ENCODE data around the gene RBM15B.
"Not testable (repeated sequence)": the region's sequence is repeated elsewhere in the genome, so short reads cannot be mapped to it uniquely, and the experiment has no call there.

The RBM15B gene

DNA sequence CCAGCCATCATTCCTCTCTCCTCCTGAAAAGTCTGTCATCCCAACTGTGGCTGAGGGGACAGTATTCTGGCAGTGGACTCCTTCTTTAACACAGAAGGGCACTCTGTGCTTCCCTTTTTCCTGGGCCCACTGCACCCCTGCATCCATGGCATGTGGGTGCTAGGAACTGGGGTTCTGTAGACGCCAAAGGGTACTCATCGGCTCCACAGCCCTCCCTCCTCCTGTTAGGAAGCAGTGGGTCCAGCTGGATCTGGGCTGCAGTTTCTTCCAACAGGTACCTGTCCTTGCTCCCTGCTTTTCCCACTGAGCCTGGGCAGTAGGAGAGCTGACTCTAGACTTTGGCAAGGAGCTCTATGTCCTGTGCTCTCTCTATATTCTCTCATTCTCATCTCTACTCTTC is 12.4 kb upstream of the RBM15B start:
- no peak for DNase-seq

DNA sequence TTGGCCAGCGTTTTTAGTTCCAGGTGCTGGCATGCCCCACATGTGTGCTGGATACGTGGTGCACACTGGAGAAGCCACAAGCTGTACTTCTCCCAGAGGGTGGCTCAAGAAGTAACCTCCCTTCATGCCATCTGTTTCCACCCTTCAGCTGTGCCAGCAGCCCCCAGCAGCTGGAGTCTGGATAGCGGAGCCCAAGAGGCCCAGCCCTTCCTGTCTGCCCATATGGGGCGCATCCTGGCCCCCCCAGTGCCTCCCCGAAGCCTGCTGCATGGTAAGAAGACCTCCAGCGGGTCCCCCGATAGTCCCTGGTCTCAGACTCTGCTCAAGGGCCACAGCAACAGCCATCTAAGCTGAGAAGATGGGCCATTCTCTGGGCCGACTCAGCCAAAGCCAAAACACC is 11.8 kb upstream of the RBM15B start:
- DNase-seq, result no peak

DNA sequence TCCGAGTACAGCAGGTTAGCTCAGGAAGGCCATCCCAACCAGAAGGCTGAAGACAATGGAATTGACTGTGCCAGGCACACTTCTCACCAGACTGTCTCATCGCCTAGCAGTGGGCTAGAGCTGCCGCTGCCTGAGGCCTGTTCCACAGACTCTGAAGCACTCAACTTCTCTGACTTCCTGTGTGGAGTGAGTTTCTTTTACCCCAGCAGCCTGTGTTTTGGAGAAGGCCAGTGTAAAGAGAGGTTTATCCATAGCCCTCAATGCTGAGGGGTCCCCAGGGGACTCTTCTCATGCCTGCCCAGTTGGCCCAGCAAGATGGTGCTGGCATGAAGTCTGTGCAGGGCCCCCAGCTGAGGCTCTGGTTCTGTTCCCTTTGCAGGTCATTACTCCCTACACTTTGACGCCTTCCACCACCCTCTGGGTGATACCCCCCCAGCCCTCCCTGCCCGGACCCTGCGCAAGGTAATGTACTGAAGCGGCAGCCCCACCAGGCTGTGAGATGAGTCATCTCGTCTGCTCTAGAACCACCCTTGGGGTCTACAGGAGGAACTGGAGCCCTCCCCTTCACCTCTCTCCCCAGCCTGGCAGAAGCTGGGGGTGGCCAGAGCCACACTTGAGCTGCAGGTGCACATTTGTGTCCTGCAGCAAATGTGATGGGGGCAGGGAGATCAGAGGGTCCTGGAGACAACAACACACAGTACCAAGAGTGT is 11.2 kb upstream of the RBM15B start:
- no peak for DNase-seq

DNA sequence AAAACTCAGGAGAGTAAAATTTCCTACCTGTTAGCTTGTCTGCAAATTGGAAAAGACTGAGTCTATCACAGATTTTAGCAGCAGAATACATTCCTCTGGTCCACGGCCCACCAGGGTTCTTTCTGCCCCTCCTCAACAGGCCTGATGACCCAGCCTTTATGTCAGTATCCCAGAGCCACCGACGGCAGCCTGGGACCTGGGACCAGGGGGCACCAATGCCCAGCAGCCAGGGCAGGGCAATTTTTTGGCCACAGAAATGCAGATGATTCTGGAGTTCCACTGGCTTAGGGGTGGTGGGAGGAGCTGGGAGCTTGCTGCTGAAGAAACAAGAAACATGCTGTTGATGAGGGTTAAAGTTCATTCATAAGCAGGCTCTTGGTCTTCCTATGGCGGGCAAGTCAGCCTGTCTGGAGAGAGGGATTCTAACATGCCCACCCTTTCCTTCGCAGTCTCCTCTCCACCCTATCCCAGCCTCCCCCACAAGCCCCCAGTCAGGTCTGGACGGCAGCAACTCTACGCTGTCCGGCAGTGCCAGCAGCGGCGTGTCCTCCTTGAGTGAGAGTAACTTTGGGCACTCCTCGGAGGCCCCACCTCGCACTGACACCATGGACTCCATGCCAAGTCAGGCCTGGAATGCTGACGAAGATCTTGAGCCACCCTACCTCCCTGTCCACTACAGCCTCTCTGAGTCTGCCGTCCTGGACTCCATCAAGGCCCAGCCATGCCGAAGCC is 10.3 kb upstream of the RBM15B start:
- DNase-seq, result no peak

DNA sequence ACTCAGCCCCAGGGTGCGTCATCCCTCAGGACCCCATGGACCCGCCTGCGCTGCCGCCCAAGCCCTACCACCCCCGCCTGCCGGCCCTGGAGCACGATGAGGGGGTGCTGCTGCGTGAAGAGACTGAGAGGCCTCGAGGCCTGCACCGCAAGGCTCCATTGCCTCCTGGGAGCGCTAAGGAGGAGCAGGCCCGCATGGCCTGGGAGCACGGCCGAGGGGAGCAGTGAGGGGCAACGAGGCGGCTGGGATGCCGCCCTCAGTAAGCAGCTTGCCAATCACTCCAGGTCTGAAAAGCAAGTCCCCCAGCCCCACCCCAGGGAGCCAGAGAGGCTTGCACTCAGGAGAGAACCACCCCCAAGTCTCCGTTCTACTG is 9.8 kb upstream of the RBM15B start:
- DNase-seq, result no peak

DNA sequence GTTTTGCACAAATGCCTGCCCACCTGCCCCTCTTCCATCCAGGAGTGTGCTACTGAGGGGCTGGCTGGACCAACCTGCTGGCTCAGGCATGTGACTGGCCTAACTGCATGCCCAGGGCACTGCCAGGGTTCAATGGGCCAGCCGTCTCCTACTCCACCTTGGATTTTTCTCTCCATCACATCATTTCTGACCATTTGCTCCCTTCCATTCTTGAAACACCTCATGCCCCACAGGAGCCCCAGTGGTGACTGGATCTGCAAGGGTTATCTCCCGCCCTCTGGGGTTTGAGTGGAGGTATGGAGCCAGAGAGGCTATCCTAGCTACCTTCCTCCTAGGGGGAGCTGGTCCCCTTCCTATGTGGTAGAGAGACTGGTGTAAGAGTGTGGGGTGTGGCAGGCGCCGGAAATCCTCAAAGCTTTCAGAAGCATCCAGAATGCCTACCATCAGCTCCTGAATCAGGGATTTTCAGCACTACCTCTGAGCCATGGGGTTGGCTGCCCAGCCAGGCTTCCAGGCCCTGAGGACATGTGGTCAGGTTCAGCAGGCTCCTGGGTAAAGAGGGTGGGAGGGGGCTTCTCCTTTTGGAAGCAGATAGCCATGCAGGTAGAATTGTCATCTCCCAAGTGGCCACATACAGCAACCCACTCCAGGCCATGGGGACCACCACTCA is 8.9 kb upstream of the RBM15B start:
- no peak for DNase-seq

DNA sequence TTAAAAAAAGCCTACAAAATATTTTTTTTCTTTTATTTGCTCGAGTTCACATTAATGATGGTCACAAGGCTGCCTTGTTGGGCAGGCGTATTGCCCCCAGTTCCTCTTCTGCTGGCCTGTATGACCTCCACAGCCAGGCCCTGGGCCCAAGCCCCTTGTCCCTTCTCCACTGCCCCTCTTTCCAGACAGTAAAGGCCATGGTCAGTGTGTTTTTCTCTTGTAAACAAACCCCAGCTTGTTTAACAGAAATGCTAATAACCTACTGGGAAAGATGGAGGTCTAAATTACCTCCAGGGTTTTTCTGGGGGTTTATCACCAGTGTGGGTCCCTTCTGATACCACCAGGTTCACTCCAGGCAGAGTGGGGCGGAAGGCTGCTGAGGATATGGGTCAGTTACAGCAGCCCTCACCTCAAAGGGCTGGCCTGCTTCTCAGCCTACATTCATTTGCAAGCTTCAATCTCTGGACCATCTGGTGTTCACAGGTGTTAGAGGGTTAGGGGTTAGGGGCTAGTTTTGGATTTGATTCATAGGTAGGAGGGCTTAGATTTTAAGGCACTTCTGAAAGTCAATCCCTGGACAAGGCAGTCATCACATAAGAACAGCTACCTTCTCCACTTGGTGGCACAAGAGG is 8.0 kb upstream of the RBM15B start:
- no peak for DNase-seq

DNA sequence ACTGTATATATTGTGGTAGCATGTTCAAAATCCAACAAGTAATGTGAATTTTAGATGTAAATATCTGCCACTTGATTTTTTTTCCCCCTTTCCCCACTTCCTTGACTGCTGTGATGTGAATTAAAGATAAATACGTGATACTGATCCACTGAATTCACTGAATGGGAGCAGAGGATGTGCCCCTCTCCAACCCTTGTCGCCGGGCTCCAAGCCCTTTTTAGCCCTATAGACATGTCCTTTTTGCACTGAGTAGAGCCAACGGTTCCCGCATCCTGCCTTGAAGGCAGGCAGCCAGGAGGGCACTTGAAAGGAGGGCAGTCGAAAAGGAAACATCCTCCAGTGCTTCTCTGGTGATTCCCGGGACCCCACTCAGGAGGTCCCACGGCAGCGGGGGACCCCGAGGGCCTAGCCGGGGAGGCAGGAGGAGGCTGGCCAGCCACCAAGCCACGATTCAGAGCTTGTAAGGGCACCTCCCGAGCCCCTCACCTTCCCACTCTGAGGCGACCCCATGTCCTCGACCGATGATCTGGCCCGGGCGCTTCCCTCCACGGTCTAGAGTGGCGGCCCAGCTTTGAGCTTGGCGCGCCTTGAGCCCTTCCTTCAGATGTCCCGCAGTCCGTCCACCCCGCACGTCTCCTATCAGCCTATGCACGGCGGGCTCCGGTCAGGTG is 6.9 kb upstream of the RBM15B start:
- peak; percentile 65 for DNase-seq

DNA sequence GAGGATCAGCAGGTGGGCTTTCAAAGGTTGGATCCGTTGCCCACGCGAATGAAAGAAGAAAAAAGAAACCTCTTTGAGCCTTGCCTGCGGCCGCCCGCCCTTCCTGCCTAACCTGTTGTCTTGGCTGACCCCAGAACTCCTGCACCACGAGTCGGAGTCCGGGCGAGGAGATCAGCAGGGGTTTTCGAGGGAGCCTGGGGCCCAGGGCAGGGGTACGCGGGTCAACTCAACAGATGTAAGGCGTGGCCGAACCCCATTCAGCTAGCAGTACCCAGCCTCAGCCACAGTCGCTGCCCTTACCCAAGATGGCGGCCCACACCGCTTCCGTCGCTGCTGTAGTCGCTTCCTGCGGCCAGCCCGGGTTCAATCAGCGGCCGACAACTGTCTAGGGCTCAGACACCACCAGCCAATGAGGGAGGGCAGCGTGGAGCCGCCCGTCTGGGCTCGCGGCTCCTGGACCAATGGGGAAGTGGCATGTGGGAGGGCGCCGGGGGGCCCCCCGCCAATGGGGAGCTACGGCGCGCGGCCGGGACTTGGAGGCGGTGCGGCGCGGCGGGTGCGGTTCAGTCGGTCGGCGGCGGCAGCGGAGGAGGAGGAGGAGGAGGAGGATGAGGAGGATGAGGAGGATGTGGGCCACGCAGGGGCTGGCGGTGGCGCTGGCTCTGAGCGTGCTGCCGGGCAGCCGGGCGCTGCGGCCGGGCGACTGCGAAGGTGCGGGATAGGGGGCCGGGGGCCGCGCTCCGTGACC is 6.2 kb upstream of the RBM15B start, which contains the start of gene MANF:
TSS of gene MANF (plus strand) at position 566 of the 748 bp plus-strand sequence. CDS start at position 618, 52 bp downstream.
- peak; percentile 100 for DNase-seq

DNA sequence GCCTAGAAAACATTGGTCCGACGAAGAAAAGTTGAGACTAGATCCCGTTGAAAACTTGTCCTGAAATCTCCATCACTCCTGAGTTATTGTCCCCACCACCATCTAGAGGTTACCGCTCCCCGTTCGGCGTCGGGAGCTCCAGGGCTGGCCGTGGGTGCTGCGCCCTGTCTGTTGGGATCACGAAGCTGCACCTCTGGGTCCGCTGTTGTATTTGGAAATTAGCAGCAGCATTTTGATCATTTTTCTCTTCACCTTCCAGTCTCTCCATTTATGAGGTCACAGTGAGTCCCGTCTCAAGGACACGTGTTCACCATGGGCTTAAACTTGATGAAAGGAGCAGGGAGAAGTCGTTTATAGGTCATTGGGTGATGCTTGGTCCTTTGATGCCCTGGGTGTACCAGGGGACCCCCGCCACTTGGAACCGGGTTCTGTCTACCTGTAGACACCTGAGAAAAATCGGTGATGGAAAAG is 5.4 kb upstream of the RBM15B start:
- no peak for DNase-seq

DNA sequence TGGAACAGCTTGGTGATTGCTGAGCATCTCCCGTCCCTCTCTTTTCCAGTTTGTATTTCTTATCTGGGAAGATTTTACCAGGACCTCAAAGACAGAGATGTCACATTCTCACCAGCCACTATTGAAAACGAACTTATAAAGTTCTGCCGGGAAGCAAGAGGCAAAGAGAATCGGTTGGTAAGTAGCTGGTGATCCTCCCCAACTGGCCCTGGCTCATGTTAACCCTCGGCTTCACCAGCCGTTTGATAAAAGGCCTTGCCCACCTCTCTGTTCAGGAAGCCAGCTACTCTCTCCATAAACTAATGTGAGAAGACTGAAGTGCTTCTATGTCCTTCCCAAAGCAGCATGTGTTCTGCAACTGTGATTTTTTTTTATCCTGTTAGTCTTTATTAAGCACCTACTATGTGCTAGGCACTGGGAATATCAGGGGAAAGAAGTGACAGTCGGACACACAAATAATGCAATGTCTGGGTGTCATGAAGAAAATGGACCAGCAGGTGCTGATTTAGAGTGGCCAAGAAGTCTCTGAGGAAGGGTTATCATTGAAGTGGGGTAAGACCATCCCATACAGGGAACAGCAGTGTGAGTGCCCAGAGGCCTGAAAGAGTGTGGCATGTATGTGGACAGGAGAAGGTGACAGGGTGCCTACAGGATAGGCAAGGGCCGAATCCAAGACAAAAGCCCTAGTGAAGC is 4.8 kb upstream of the RBM15B start:
- no peak for DNase-seq

DNA sequence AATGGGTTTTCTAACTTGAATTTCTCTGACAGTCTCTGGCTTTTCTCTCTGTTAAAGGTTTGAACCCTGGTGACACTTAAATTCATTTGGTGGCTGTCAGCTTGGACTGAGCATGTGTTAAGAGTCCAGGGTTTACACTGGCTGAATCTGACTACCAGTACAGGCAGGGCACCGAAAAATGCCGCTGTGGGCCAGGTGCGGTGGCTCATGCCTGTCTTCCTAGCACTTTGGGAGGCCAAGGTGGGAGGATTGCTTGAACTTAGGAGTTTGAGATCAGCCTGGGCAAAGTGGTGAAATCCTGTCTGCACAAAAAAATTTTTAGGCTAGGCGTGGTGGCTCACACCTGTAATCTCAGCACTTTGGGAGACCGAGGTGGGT is 4.2 kb upstream of the RBM15B start:
- no peak for DNase-seq

DNA sequence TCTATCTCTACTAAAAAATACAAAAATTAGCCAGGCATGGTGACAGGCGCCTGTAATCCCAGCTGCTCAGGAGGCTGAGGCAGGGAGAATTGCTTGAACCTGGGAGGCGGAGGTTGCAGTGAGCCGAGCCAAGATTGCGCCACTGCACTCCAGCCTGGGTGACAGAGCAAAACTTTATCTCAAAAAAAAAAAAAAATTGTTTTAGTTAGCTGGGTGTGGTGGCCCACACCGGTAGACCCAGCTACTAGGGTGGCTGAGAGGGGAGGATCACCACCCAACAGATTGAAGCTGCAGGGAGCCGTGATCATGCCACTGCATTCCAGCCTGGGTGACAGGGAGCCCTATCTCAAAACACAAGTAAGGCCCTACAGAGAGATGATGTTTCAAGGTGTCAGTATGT is 3.8 kb upstream of the RBM15B start:
- DNase-seq, result not testable (repeated sequence)

DNA sequence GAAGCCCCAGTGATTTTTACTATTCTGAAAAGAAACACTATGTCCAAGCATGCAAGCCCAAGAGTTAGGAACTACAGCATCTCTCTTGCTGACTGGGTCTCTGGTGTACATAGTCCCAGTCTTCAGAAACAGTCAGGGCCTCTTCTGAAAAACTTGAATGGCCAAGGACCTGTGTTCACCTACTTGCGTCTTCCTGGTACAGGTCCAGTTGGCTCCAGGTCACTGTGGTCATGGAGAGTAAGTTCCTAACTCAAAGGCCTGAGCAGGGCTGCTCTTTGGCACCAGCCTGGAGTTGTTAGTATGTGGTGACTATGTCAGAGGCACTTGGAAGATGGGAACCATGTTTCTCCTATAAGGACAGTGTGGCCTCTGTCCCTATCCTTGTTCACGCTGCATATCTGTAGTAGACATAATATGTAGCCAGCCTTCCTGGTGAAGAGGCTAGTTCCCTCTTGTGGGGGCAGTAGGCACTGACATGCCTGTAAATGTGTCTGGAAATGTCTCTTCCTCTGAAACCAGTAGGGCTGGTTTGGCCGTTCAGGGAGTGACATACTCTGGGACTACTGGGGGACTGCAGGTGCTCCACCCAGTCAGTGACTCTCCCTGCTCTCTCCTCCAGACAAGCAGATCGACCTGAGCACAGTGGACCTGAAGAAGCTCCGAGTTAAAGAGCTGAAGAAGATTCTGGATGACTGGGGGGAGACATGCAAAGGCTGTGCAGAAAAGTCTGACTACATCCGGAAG is 2.6 kb upstream of the RBM15B start:
- peak; percentile 64 for DNase-seq

DNA sequence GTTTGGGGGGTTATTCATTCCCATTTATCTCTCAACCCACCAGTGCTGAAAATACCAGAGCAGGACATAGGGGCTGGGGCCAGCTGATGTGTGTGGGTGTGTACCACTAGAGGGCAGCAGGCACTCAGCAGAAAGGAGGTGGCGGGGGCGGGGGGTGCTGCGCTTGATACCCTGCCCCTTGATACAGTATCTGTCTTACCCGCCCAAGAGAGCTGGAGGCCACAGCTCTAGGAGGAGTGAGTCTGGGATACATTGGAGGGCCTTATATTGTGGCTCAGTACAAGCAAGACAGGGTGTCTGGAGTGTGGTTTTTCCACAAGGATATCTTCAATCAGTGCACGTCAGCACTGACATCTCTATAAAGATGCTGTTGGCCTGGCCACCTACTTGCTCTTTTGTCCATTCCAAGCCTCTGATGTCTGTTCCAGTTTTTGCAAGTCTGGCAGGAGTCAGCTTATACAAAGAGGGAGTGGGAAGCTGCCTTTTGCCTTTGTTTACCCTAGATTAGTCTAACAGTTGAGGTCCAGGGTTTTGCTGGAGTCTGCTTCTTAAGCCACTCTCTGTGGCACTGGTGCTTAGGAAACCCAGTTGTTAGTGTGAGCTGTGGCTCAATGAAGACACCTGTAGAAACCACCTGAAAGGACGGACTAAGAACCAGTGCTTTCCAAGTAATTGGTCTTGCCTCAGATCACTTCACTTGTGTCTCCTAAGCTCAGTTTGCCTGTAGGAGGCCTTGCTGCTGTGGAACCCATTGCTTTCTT is 1.5 kb upstream of the RBM15B start:
- DNase-seq, result peak; percentile 87

DNA sequence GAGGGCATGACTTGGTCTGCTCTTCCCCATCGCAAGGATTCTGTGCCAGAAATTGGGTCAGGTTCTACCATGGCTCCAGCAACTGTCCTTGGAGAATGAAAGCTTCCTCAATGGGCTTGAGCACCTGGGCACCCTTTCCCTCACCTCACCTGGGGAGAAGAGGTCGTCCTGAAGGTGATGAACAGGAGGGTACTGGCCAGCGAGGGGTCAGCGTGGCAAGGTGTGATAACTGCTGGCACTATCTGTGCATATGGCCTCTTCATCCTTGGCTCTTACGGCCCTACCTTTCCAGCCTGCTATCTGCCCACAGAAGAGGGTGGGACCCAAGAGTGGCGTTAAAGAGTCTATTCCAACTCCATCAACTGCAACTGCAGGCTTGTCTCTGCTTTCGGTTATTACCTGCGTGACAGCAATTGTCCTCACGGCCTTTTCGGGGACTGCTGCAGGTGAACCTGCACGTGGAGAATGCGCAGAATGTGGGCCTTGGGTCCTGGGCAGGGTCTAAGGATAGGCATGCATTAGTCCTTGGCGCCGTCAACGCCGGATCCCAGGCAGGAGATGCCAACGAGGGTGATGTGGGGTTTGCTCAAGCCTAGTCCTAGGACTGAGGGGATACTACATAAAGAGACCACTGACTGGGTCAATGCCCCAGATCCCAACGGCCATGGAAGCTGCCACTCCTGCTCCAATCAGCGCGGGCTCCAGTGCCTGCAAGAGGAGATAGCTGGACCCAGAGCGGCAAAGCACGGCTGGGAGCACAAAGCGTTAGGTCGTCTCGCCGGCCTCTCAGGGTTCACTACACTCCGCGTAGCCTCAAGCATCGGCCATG is 625 bp upstream of the RBM15B start:
- DNase-seq, result no peak

DNA sequence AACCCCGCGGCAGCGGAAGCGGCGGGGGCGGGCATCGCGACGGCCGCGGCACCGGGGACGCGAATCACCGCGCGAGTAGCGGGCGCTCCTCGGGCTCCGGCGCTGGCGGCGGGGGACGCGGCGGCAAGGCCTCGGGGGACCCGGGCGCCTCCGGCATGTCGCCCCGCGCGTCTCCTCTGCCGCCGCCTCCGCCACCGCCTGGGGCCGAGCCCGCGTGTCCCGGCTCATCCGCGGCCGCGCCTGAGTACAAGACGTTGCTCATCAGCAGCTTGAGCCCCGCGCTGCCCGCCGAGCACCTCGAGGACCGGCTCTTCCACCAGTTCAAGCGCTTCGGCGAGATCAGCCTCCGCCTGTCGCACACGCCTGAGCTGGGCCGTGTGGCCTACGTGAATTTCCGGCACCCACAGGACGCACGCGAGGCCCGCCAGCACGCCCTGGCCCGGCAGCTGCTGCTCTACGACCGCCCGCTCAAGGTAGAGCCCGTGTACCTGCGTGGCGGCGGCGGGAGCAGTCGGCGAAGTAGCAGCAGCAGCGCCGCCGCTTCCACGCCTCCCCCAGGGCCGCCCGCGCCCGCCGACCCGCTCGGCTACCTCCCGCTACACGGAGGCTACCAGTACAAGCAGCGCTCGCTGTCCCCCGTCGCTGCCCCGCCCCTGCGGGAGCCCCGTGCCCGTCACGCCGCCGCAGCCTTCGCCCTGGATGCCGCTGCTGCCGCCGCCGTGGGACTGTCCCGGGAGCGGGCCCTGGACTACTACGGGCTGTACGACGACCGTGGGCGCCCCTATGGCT is 675 bp downstream of the RBM15B start:
- peak; percentile 51 for DNase-seq
